Measurements from ENCODE around the gene MAP3K3. TPM values are rescaled to one million over a fixed set of nuclear protein-coding genes. Genes with fewer than 3 reads are reported as not detected.
A peak's percentile ranks its signal among the peaks of the same experiment; 100 is the strongest.

The MAP3K3 gene
- total and polyA plus RNA-seq, 4 donors = 24.5 to 56.3 (median 41.5) TPM

DNA sequence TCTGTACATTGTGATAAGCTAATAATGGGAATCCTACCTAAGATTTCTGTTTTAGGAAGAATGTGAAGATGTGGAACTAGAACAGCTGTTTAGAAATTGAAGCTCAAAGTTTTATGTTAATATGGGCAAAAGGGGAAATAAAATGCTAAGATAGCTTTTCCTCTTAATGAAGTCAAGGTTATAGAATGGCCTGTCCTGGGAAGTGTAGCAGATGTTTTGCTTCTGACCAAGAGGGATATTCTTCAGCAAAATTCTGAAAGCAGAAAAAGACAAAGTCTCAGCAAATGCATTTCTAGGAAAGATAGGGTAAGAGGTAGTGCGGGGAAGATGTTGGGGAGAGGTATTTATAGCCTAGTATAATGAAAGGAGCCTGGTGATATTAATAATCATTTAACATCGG, 13.1 kb downstream of the MAP3K3 start:
- Histone ChIP-seq H3K27ac (ENCODE audit: low read depth in 1 of 2, low read length in 1 of 2) (no peak overlapping the region), H3K36me3 (ENCODE audit: control insufficient read depth in 4 of 4, insufficient read depth in 4 of 4, low read length in 4 of 4) (peaks cover 9 to 25% (median 15%) of the 10 kb centered on the region in 4 donors), H3K9me3 (ENCODE audit: control insufficient read depth in 4 of 4, insufficient read depth in 3 of 4, low read length in 3 of 4) (no peaks in the 10 kb centered on the region), H3K27me3 (ENCODE audit: control insufficient read depth in 3 of 3, insufficient read depth in 3 of 3, low read length in 2 of 3) (no peaks in the 10 kb centered on the region), H3K4me1 (ENCODE audit: control insufficient read depth in 5 of 5, insufficient read depth in 5 of 5, low read length in 5 of 5) (peaks cover 0 to 19% (median 0%) of the 10 kb centered on the region in 5 donors), H3K4me3 (no peak overlapping the region), H3K9ac (ENCODE audit: insufficient read depth in 1 of 2, low read length in 2 of 2) (no peak overlapping the region)
- TF ChIP-seq, protein P1, sequence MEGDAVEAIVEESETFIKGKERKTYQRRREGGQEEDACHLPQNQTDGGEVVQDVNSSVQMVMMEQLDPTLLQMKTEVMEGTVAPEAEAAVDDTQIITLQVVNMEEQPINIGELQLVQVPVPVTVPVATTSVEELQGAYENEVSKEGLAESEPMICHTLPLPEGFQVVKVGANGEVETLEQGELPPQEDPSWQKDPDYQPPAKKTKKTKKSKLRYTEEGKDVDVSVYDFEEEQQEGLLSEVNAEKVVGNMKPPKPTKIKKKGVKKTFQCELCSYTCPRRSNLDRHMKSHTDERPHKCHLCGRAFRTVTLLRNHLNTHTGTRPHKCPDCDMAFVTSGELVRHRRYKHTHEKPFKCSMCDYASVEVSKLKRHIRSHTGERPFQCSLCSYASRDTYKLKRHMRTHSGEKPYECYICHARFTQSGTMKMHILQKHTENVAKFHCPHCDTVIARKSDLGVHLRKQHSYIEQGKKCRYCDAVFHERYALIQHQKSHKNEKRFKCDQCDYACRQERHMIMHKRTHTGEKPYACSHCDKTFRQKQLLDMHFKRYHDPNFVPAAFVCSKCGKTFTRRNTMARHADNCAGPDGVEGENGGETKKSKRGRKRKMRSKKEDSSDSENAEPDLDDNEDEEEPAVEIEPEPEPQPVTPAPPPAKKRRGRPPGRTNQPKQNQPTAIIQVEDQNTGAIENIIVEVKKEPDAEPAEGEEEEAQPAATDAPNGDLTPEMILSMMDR (IDR thresholded peaks at IDR 0.05; ENCODE audit: control extremely low read depth, extremely low read depth) = no peak
- 90 to 92% methylated on average over 2 of the region's 2 CpGs for WGBS, 2 donors
- DNase-seq = no peak
- ATAC-seq (ENCODE audit: insufficient read depth, low FRiP score) = no peak

DNA sequence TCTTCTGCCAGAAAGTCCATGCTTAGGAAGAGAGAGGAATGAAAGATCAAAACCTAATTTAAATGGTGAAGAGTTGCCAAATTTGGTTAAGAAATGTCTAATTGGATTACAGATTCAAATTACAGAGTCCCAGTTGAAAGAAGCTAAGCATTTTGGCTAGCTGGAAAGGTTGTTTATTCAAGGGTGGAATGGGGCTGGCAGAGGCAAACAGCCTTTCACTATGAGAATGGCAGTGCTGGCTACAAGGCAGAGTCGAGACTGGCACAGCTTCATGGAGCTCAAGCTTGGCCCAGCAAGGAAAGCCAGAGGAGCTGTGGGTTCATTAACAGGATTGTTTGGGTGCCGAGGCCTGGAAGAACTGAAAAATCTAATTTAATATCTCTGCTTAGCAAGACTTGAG, 13.6 kb downstream of the MAP3K3 start:
- no peak for DNase-seq
- Histone ChIP-seq H3K27me3 (ENCODE audit: control insufficient read depth in 3 of 3, insufficient read depth in 3 of 3, low read length in 2 of 3) (no peaks in the 10 kb centered on the region), H3K9ac (ENCODE audit: insufficient read depth in 1 of 2, low read length in 2 of 2) (no peak overlapping the region), H3K27ac (ENCODE audit: low read depth in 1 of 2, low read length in 1 of 2) (peak overlapping the region in 1 of 2 donors; percentile 52), H3K36me3 (ENCODE audit: control insufficient read depth in 4 of 4, insufficient read depth in 4 of 4, low read length in 4 of 4) (peaks cover 9 to 25% (median 15%) of the 10 kb centered on the region in 4 donors), H3K4me3 (no peak overlapping the region), H3K9me3 (ENCODE audit: control insufficient read depth in 4 of 4, insufficient read depth in 3 of 4, low read length in 3 of 4) (no peaks in the 10 kb centered on the region), H3K4me1 (ENCODE audit: control insufficient read depth in 5 of 5, insufficient read depth in 5 of 5, low read length in 5 of 5) (peaks cover 0 to 19% (median 0%) of the 10 kb centered on the region in 5 donors)
- no peak for ATAC-seq (ENCODE audit: insufficient read depth, low FRiP score)
- TF ChIP-seq, protein P1 (IDR thresholded peaks at IDR 0.05; ENCODE audit: control extremely low read depth, extremely low read depth) = no peak
- 81 to 86% methylated on average over 2 of the region's 2 CpGs for WGBS, 2 donors

GRCh38 chr17:63639125-63639524, 16.9 kb downstream of the MAP3K3 start:
- peak overlapping the region in 1 of 2 donors; percentile 10 for H3K9ac ChIP-seq (ENCODE audit: insufficient read depth in 1 of 2, low read length in 2 of 2)
- DNase-seq (no peak), ATAC-seq (ENCODE audit: insufficient read depth, low FRiP score) (peak; percentile 20)
- peaks cover 7 to 23% (median 14%) of the 10 kb centered on the region in 4 donors for H3K36me3 ChIP-seq (ENCODE audit: control insufficient read depth in 4 of 4, insufficient read depth in 4 of 4, low read length in 4 of 4)
- H3K27me3 ChIP-seq (ENCODE audit: control insufficient read depth in 3 of 3, insufficient read depth in 3 of 3, low read length in 2 of 3) = no peaks in the 10 kb centered on the region
- H3K27ac ChIP-seq (ENCODE audit: low read depth in 1 of 2, low read length in 1 of 2) = no peak overlapping the region
- no peaks in the 10 kb centered on the region for H3K9me3 ChIP-seq (ENCODE audit: control insufficient read depth in 4 of 4, insufficient read depth in 3 of 4, low read length in 3 of 4)
- TF ChIP-seq, protein P1 (IDR thresholded peaks at IDR 0.05; ENCODE audit: control extremely low read depth, extremely low read depth) = no peak
- no peak overlapping the region for H3K4me3 ChIP-seq
- WGBS, 2 donors = 19 to 42% methylated on average over 1 of the region's 1 CpG
- peaks cover 0 to 12% (median 0%) of the 10 kb centered on the region in 5 donors for H3K4me1 ChIP-seq (ENCODE audit: control insufficient read depth in 5 of 5, insufficient read depth in 5 of 5, low read length in 5 of 5)

DNA sequence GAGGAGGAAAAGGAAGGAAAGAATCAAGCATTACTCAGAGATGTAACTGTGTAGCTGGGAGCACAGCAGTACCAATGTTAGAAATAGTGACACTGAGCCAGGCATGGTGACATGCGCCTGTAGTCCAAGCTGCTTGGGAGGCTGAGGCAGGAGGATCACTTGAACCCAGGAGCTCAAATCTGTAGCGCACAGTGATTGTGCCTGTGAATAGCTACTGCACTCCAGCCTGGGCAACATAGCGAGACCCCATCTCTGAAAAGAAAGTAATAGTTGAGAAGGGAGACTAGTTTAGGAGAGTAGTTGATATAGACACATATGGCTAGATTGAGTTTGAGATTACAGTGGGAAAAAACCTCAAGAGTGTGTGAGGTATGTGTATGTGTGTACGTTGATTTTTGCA, 17.8 kb downstream of the MAP3K3 start:
- TF ChIP-seq, protein P1 (IDR thresholded peaks at IDR 0.05; ENCODE audit: control extremely low read depth, extremely low read depth) = no peak
- Histone ChIP-seq H3K9ac (ENCODE audit: insufficient read depth in 1 of 2, low read length in 2 of 2) (no peak overlapping the region), H3K9me3 (ENCODE audit: control insufficient read depth in 4 of 4, insufficient read depth in 3 of 4, low read length in 3 of 4) (no peaks in the 10 kb centered on the region), H3K36me3 (ENCODE audit: control insufficient read depth in 4 of 4, insufficient read depth in 4 of 4, low read length in 4 of 4) (peaks cover 5 to 23% (median 14%) of the 10 kb centered on the region in 4 donors), H3K27me3 (ENCODE audit: control insufficient read depth in 3 of 3, insufficient read depth in 3 of 3, low read length in 2 of 3) (no peaks in the 10 kb centered on the region), H3K4me1 (ENCODE audit: control insufficient read depth in 5 of 5, insufficient read depth in 5 of 5, low read length in 5 of 5) (peaks cover 0 to 4% (median 0%) of the 10 kb centered on the region in 5 donors), H3K27ac (ENCODE audit: low read depth in 1 of 2, low read length in 1 of 2) (no peak overlapping the region), H3K4me3 (no peak overlapping the region)
- WGBS, 2 donors = 84 to 96% methylated on average over 4 of the region's 4 CpGs
- DNase-seq = no peak
- ATAC-seq (ENCODE audit: insufficient read depth, low FRiP score) = no peak
